Measurements from ENCODE around the gene KRTAP22-2.

KRTAP22-2 gene

DNA sequence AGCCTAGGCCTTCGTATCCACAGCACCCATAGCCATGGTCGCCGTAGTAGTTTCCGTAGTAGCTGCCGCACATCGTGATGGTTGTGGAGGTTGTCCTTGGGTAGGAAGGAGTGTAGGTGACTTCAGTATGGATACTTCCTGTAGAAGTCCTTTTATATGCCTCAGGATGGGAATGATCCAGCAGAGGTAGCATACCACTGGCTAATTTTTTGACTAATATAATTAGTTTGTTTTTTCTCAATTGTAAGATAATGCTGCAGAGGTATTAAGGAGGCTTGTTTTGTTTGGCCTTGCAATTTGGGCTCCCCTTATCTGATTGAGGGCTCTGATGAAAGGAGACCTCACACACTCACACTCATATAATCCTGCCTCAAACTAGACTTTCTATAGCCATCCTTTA lies 8.6 kb upstream of the KRTAP22-2 start, which contains the start of gene KRTAP6-2:
TSS of gene KRTAP6-2 (minus strand) at position 101 of the 400 bp plus-strand sequence. CDS start at position 73, 28 bp downstream.
- no peaks in the 10 kb centered on the region for H3K36me3 Mint-ChIP-seq
- no peaks in the 10 kb centered on the region for H3K4me1 Mint-ChIP-seq
- H3K4me3 Mint-ChIP-seq: no peak within 1 kb of the TSS
- H3K27me3 Mint-ChIP-seq: no peaks in the 10 kb centered on the region
- peaks cover 6% of the 10 kb centered on the region for H3K9me3 Mint-ChIP-seq
- H3K27ac Mint-ChIP-seq: no peak within 1 kb of the TSS
- CTCF ChIA-PET: no interaction called here
- no peak for DNase-seq

DNA sequence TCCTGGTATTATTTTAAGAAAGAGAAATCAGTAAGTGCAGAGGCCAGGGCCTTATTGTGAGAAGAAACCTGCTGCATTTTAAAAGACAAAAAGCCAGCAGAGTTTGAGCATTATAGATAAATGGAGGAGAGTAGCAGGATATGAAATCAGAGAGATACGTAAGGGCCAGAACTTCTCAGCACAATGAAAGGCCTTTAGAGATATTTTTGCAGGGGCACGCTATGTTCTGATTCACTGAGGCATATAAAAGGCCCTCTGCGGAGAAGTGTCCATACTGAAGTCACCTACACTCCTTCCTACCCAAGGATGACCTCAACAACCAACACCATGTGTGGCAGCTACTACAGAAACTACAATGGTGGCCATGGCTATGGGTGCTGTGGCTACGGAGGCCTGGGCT lies 1.9 kb upstream of the KRTAP22-2 start, which contains the start of gene KRTAP6-3:
TSS of gene KRTAP6-3 (plus strand) at position 301 of the 400 bp plus-strand sequence. CDS start at position 307, 6 bp downstream.
- no peak within 1 kb of the TSS for H3K4me3 Mint-ChIP-seq
- H3K9me3 Mint-ChIP-seq: no peaks in the 10 kb centered on the region
- no peaks in the 10 kb centered on the region for H3K36me3 Mint-ChIP-seq
- no peaks in the 10 kb centered on the region for H3K27me3 Mint-ChIP-seq
- CTCF ChIA-PET: no interaction called here
- DNase-seq: no peak
- H3K27ac Mint-ChIP-seq: no peak within 1 kb of the TSS
- no peaks in the 10 kb centered on the region for H3K4me1 Mint-ChIP-seq

DNA sequence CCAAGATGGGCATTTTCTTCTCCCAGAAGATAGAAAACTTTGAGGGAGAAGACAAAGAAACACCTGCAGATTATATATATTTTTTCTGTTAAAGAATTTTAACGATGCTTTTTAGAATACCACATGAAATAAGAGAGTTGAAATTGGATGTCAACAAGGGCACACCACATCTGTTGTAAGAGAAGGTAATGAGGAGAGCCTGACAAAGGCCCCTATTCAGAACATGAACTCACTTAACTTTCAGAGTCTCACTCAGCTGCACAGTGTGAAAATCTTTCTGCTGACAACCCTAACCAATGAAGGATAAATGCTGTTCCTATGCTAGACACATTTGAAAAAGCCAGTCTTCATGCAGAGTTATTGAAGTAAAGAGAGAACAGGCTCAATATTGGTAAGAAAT lies 7.3 kb downstream of the KRTAP22-2 start:
- DNase-seq: no peak
- H3K9me3 Mint-ChIP-seq: no peaks in the 10 kb centered on the region
- no peaks in the 10 kb centered on the region for H3K36me3 Mint-ChIP-seq
- H3K27ac Mint-ChIP-seq: no peak overlapping the region
- H3K4me1 Mint-ChIP-seq: no peaks in the 10 kb centered on the region
- CTCF ChIA-PET: no interaction called here
- no peaks in the 10 kb centered on the region for H3K27me3 Mint-ChIP-seq
- H3K4me3 Mint-ChIP-seq: no peak overlapping the region

DNA sequence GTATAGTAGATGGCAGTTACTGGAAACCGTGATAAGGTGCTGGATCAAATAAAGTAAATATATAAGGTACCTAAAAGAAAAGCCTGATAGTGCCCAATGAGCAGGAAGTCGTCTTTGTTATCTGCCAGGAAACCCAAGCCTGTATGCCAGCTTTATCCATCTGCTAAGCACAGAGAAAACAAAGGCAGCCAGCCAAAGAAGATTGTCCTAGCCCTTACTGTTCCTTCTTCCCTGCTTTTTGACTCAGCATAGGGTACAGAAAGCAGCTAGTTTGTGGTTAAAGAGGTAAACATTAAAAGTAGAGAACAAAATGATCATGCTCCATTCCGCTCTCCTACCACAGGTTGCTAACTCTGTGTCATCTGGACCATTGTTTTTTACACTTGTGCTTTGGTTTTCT lies 10.1 kb downstream of the KRTAP22-2 start:
- CTCF ChIA-PET: no interaction called here
- no peaks in the 10 kb centered on the region for H3K4me1 Mint-ChIP-seq

DNA sequence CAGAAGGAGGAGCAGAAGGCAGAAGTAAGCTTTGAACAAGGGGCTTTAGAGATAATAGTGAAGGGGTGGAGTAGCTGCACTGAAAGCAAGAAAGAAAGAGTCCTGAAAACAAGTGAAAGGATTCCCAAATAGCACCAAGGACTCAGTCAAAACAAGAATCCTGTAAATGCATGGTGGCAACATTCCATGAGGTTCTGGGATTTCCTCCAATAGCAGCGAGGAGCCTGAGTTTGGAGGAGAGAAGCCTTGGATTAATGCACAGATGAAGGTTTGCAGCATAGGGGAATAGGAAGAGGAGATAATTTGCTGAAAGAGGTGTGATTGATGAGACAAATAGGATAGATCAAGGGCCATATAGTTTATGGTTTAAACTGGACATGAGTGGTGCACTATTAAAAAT lies 10.9 kb downstream of the KRTAP22-2 start:
- H3K9me3 Mint-ChIP-seq: no peaks in the 10 kb centered on the region
- no peak overlapping the region for H3K4me3 Mint-ChIP-seq
- no peaks in the 10 kb centered on the region for H3K36me3 Mint-ChIP-seq
- H3K27me3 Mint-ChIP-seq: no peaks in the 10 kb centered on the region
- no peaks in the 10 kb centered on the region for H3K4me1 Mint-ChIP-seq
- no peak overlapping the region for H3K27ac Mint-ChIP-seq
- DNase-seq: no peak
- CTCF ChIA-PET: no interaction called here

More for the DNA sequence above, 10.1 kb downstream of the KRTAP22-2 start:
- no peak overlapping the region for H3K27ac Mint-ChIP-seq
- no peaks in the 10 kb centered on the region for H3K27me3 Mint-ChIP-seq
- no peak overlapping the region for H3K4me3 Mint-ChIP-seq
- H3K9me3 Mint-ChIP-seq: no peaks in the 10 kb centered on the region
- H3K36me3 Mint-ChIP-seq: no peaks in the 10 kb centered on the region
- no peak for DNase-seq

DNA sequence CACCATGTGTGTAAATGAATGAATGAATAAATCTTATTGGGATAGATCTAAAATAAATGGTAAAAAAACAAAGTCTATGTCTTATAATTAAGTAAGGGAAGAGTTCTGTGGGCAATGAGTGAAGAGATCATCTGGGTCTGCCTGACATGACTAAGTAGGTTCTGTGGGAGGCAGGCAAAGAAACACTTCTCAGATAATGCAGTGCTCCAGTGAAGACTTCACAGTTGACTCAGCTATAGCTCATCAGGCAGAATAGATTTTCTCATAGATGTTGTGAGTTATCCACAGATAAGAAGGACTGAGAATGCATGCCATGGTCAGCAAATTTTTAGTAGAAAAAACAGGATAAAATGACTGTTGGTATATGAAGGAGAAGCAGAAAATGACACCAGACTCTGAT lies 12.4 kb downstream of the KRTAP22-2 start:
- Mint-ChIP-seq H3K9me3 (no peaks in the 10 kb centered on the region), H3K4me1 (no peaks in the 10 kb centered on the region), H3K27ac (no peak overlapping the region), H3K4me3 (no peak overlapping the region), H3K36me3 (no peaks in the 10 kb centered on the region), H3K27me3 (no peaks in the 10 kb centered on the region)
- DNase-seq: no peak
- CTCF ChIA-PET: no interaction called here

DNA sequence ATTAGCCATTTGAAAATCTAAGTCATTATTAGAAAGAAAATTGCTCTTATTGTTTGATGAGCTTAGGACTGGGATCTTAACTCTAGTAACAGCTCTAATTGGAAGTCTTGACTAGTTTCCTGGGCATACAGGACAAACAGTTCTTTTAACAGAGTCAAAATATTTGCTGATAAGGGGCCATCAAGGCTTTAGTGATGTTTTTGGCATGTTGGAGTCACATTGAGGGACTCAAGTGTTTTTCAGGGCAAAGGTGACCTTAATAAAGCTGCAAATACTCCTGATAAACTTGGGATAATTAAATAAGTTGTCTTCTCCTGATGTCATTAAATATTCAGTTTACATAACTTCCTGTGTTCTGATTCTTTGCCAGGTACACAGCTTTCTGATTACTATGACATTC lies 22.6 kb downstream of the KRTAP22-2 start:
- Mint-ChIP-seq H3K36me3 (no peaks in the 10 kb centered on the region), H3K27me3 (no peaks in the 10 kb centered on the region), H3K27ac (no peak overlapping the region), H3K4me1 (no peaks in the 10 kb centered on the region), H3K9me3 (no peaks in the 10 kb centered on the region), H3K4me3 (no peak overlapping the region)
- CTCF ChIA-PET: interaction anchor here (0.7 kb wide), 1 partner anchor 122 kb away, joined by 3 read pairs; no protein-coding TSS in a partner anchor
- no peak for DNase-seq

DNA sequence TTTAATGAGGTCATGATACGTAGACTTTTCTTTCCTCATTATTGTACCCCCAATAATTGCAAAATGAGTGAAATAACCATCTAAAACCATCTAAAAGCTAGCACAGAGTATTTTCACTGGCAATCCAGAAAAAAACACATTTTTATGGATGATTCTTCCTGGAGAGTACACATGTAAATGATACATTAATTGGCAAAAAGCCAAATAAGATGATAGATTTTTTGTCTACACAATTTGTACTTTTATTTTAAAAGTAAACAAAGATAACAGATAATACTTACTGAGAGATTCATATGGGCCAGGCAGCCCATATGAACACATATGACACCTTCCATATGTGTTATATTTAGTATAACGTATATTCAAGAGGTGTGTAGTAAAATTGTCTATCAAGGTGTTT lies 26.6 kb downstream of the KRTAP22-2 start:
- H3K27ac Mint-ChIP-seq: no peak overlapping the region
- H3K4me1 Mint-ChIP-seq: no peaks in the 10 kb centered on the region
- no peak overlapping the region for H3K4me3 Mint-ChIP-seq
- no peak for DNase-seq
- H3K27me3 Mint-ChIP-seq: no peaks in the 10 kb centered on the region
- no peaks in the 10 kb centered on the region for H3K9me3 Mint-ChIP-seq
- CTCF ChIA-PET: no interaction called here
- H3K36me3 Mint-ChIP-seq: no peaks in the 10 kb centered on the region

DNA sequence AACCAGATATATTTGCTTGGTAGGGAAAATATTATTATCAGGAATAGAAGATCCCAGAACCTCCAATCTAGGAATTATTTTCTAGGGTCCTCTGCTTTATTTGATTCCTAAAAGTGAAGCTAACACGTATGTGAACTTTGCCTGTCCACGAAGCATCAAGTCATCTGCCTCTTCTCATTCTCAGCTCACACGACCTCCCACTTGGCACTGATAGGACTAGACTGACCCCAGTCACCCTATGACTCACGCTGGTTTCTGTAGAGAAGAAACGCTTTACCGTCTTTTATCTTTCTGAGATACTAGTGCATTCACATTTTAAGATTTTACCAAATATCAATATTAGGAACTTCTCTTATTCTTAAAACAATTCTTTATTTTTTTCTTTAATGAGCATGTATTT lies 27.1 kb downstream of the KRTAP22-2 start:
- Mint-ChIP-seq H3K4me1 (no peaks in the 10 kb centered on the region), H3K36me3 (no peaks in the 10 kb centered on the region), H3K9me3 (no peaks in the 10 kb centered on the region), H3K4me3 (no peak overlapping the region), H3K27ac (no peak overlapping the region), H3K27me3 (no peaks in the 10 kb centered on the region)
- CTCF ChIA-PET: no interaction called here
- no peak for DNase-seq

DNA sequence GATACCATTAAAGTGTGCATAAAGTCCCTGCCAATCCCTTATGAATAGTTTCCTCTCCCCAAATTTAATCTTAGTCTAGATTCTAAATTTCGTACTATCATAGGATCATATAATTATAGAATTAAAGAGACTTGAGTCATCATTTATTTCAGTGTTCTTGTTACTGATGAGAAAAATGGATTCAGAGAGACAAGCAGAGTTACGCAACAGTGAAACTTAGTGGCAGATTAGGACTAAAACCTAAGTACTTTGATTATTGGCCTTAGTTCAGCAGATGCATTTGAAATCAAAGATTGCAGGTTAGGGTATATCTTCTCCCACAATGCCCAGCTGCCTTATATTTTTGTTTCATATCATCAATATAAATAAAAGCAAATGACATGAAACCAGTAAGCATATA lies 28.2 kb downstream of the KRTAP22-2 start:
- H3K36me3 Mint-ChIP-seq: no peaks in the 10 kb centered on the region
- CTCF ChIA-PET: no interaction called here
- H3K9me3 Mint-ChIP-seq: no peaks in the 10 kb centered on the region
- no peak for DNase-seq
- H3K4me1 Mint-ChIP-seq: no peaks in the 10 kb centered on the region
- H3K4me3 Mint-ChIP-seq: no peak overlapping the region
- H3K27ac Mint-ChIP-seq: no peak overlapping the region
- H3K27me3 Mint-ChIP-seq: no peaks in the 10 kb centered on the region

DNA sequence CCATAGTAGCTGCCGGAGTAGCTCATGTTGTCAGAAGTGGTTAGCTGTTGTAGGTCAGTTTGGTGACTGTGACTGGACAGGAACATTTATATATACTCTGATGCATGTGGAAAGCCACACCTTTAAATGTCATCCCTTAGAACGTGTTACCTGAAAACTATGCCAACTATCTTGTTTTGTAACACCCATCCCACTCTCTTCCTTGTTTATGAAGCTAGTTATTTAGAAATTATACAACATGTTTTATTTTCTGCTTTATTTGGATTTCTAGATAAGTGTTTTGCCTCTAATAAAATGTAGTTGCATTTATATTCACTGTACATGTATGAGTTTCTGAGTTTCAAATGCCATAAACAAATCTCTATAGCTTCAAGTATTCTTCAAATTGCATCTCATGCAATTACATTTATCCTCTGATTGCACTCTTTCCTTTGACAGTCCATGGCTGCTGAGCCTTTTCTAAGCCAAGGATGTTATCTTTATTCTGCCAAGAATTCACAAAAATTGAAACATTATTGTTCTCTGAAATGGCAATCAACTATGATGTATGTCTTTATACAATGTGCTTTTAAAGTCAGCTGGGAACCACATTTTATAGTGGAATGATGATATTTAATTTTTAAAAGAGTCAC lies 28.8 kb downstream of the KRTAP22-2 start, which contains the start of gene KRTAP19-7:
TSS of gene KRTAP19-7 (minus strand) at position 51 of the 632 bp plus-strand sequence. CDS start at position 26, 25 bp downstream.
- no peaks in the 10 kb centered on the region for H3K36me3 Mint-ChIP-seq
- no peak within 1 kb of the TSS for H3K4me3 Mint-ChIP-seq
- H3K9me3 Mint-ChIP-seq: no peaks in the 10 kb centered on the region
- no peaks in the 10 kb centered on the region for H3K27me3 Mint-ChIP-seq
- CTCF ChIA-PET: no interaction called here
- H3K4me1 Mint-ChIP-seq: no peaks in the 10 kb centered on the region
- no peak within 1 kb of the TSS for H3K27ac Mint-ChIP-seq
- DNase-seq: no peak

DNA sequence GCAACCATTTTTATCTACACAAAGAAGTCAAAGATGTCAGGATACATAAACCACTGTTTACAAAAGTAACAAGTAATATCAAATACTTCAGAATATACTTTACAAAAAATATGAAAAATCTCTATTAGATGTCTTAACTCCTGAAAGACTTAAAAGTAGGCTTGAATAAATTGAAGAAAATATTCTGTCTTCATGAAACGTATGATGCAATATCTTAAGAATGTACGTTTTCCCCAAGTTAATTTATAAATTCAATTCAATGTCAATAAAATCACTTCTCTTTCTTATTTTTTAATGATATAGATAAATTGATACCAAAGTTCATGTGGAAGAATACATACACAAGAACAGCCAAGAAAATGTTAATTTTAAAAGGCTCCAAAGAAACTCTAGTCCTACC lies 35.1 kb downstream of the KRTAP22-2 start:
- H3K27ac Mint-ChIP-seq: no peak overlapping the region
- no peaks in the 10 kb centered on the region for H3K36me3 Mint-ChIP-seq
- no peaks in the 10 kb centered on the region for H3K27me3 Mint-ChIP-seq
- CTCF ChIA-PET: no interaction called here
- H3K9me3 Mint-ChIP-seq: no peaks in the 10 kb centered on the region
- H3K4me3 Mint-ChIP-seq: no peak overlapping the region
- DNase-seq: no peak
- H3K4me1 Mint-ChIP-seq: no peaks in the 10 kb centered on the region

DNA sequence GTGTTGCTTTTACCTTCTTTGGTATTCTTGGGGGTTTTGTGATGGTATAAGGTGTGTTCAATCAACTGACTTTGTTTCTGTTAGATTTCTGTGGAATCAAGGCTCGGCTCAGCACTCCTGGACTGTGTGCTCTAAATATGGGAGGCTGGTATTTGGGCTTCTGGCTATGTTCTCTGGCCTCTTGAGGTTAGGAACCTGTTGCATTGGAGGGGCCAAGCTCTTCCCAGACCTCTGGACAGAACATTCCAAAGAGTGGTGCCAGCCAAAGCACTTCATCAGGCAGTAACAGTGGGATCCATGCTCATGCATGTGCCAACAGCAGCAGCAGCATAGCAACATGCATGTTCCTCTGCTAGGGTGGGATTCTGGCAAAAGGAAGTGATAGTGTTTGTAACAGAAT lies 37.4 kb downstream of the KRTAP22-2 start:
- H3K27ac Mint-ChIP-seq: no peak overlapping the region

DNA sequence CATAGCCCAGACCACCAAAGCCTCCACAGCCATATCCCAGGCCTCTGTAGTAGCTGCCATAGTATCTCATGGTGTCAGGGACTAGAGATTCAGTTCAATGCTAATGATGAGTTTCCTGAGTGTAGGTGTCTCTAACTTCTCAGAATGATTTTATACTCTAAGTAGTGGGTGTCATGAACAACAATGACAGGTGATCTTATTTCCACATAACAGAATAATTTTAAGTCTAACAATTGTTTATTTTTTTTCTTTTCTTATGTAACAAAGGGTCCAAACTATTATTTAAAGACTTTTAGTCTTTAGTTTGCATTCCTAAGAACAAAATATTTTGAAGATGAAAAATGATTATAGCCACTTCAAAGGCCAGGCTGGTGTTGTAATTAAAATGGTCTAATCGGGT lies 48.4 kb downstream of the KRTAP22-2 start, which contains the start of gene KRTAP19-6:
TSS of gene KRTAP19-6 (minus strand) at position 101 of the 400 bp plus-strand sequence. CDS start at position 70, 31 bp downstream.
- Mint-ChIP-seq H3K4me1 (no peaks in the 10 kb centered on the region), H3K36me3 (no peaks in the 10 kb centered on the region), H3K9me3 (no peaks in the 10 kb centered on the region), H3K4me3 (no peak within 1 kb of the TSS), H3K27ac (no peak within 1 kb of the TSS), H3K27me3 (no peaks in the 10 kb centered on the region)
- CTCF ChIA-PET: no interaction called here
- no peak for DNase-seq

More for the DNA sequence above, 37.4 kb downstream of the KRTAP22-2 start:
- H3K4me3 Mint-ChIP-seq: no peak overlapping the region
- H3K36me3 Mint-ChIP-seq: no peaks in the 10 kb centered on the region
- no peaks in the 10 kb centered on the region for H3K4me1 Mint-ChIP-seq
- no peaks in the 10 kb centered on the region for H3K9me3 Mint-ChIP-seq
- no peak for DNase-seq
- CTCF ChIA-PET: no interaction called here
- H3K27me3 Mint-ChIP-seq: no peaks in the 10 kb centered on the region
